HCEC 1CT (cell line): Measurements from ENCODE around the gene OR7A10.

Experiments used
- DNase-seq: peaks from one replicate; pipeline ENCODE4 v3.0.0-alpha.2; 2017

OR7A10 gene

DNA sequence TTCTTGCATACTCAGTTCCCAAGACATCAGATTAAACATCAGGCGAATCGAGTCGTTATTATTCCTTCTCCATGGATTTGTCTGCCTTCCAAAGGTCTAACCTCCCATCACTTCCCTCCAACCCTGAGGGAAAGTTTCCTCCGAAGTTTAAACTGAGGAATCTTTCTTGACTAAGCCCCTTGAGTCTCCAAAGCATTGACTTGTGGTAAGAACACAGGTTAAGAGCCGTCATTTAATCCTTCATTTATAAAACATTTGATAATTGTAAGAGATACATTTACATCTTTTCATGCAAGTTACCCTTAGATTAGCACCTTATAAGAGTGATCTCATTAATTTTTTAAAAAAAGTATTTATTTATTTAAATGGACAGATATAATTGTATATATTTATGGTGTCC, at the start of gene OR7A10:
TSS of gene OR7A10 (minus strand) at position 101 of the 400 bp plus-strand sequence. CDS start 7,045 bp downstream, outside the sequence.
- no peak for DNase-seq

DNA sequence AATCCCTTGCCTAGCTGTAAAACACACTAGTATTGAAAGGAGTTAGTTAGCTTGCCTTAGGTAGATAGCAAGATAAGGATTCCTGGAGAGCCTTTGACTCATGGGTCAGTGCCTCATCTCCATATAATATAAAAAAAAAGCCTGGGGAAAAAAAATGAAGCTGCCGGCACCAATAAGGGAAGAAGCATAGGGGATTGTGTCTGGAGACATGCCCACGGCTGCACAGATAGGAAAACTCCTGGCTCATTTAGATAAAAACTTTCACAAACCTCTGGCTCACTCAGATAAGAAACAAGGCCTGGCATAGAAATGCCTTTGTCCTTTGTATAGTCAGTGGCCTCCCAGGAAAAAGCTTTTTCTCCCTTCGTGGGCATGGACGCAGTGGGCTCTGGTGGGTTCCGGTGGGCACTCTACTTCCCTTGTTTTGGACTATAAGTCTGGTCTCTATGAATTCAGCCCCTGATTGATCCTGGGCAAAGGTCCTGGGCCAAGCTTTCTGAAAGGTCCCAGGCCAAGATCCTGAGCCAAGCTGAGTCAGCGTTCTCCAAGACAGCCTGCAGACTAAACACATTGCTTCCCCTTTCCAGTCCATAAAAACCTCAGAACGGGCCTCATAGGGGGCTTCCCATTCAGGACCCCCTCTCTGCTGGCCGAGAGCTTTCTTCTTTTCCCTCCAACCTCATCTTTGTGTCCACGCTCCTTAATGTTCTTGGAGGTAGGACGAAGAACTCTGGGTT, 42.1 kb upstream of the OR7A10 start:
- no peak for DNase-seq

DNA sequence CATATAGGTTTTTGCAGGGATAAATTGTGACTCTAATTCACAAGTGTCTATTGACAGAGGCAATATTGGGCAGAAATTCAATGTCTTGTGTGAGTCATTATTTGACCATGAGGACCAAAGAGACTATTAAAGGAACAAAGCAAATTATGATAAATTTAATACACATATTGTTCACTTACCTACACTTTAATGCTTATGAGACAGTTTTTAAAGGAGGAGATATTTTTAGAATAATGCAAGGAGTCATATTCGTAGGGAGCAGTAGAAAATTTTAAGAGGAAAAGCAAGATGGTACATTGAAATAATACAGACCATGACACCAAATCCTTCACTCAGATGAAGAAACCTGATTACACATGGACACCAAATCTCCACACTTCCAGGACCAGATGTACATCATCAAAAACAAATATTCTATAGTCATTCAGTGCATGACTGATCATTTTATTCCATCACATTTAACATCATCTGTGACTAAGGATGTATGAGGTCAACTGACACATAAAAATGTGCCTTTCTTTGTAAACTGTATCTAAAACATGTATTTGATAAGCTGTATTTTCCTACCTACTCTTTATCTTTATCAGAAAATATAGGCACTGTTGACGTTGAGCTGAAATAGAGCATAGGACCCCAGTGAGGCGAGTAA, 41.4 kb upstream of the OR7A10 start:
- no peak for DNase-seq

DNA sequence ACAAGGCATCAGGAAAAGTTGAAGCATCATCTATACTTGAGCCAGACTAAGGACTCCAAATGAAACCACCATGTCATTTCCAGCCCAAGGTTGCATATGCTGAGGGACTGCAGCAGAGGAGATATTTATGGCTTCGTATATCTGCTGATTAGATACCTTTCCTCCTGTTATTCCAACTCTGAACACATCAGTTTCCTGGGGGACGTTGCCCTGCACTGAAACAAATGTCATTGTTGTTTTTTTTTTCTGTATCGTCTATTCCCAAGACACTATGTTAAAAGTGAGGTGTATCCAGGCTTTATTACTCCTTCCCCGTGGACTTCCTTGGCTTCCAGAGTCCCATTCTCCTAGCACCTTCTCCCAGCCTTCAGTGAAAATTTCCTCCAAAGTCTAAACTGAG, 37.3 kb upstream of the OR7A10 start, which contains the start of gene OR7A17:
TSS of gene OR7A17 (minus strand) at position 101 of the 400 bp plus-strand sequence. CDS start 4,777 bp downstream, outside the sequence.
- DNase-seq = no peak

DNA sequence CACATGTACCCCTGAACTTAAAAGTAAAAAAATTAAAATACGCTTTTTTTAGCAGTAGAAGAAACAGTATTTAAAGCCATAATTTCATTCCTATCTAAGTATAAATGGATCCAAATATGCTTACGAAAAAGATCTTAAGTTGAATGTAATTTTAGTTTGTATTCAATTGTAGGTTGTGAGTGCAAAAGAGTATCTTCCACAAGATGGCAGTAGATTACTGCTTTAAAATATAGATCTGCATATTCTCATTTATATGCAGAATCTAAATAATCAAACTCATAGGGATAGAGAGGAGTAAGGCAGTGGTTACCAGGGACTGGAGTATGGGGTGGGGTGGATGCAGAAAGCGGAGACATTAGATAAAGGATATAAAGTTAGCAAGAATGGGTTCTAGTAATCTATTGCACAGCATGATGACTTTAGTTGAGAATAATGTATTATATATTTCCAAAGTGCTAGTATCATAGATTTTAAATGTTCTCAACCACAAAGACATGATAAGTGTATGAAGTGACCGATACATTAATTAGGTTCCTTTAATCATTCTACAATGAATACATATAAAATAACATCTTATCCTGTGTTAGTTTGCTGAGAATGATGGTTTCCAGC, 23.0 kb upstream of the OR7A10 start:
- DNase-seq = peak; percentile 1

DNA sequence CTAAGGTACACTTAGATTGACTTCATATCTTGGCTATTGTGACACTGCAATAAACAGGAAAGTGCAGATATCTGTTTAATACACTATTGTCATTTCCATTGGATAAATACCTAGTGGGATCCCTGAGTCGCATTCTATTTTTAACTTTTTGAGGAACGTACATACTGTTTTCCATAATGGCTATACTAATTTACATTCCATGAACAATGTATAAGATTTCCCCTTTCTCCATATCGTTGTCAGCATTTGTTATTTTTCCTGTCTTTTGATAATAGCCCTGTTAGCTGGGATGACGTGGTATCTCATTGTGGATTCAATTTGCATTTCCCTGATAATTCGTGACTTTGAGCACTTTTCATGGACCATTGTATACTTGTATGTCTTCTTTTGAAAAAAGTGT, 19.8 kb upstream of the OR7A10 start:
- DNase-seq = no peak

DNA sequence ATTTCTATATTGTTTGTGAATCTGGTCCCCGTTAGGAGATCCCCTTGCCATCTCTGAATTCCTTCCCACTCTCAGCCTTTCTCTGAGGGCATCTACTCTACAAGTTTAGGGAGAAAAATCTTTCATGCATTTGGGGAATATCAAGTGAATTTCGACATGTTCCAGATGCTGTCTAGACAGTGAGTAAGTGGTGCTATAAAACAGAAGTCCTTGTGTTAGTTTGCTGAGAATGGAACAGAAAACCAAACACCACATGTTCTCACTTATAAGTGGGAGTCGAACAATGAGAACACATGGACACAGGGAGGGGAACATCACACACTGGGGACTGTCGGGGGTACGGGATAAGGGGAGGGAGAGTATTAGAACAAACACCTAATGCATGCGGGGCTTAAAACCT, 5.1 kb downstream of the OR7A10 start:
- DNase-seq = no peak

DNA sequence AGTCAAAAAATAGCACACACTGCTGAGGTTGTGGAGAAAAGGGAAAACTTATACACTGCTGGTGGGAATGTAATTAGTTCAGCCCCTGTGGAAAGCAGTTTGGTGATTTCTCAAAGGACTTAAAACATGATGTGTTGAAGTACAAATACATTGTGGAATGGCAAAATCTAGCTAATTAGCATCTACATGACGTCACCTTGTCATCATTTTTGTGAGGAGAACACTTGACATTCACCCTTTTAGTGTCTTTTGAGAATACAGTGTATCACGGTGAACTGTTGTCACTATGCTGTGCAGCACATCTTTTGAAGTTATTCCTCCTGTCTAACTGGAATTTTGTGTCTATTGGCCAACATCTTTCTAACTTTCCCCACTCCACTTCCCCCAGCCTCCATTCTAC, 5.6 kb downstream of the OR7A10 start:
- DNase-seq = no peak

DNA sequence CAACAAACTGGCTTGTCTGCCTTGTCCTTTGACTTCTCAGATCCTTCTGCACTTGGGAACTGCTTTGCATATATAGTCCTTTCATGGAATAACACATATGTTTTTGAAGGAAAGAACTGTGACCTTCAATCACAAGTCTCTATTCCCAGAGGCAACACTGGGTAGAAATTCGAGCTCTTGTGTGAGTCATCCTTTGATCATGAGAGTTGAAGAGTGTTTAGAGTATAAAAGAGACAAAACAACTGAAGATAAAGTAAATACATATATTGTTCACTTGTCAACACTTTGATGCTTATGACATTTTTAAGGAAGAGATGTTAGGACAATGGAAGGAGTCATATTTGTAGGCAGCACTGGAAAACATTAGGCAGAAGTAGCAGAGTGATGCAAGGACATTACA, 8.5 kb downstream of the OR7A10 start:
- no peak for DNase-seq

DNA sequence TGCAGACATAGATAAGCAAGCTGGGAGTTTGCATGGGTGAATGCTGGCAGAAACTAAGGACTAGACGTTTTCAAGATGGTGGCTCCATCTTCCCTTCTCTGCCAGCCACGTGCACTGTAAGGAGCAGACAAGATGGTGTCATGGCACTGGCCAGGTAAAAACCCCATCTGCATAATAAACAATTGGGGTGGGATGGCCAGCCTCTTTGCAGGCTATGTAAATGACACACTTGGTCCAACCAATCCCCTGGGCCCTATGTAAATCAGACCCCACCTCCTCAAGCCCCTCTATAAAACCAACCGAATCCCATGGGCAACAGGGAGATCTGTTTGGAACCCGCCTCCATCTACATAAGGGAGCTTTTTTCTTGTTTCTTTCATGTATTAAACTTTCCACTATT, 11.3 kb downstream of the OR7A10 start:
- no peak for DNase-seq

DNA sequence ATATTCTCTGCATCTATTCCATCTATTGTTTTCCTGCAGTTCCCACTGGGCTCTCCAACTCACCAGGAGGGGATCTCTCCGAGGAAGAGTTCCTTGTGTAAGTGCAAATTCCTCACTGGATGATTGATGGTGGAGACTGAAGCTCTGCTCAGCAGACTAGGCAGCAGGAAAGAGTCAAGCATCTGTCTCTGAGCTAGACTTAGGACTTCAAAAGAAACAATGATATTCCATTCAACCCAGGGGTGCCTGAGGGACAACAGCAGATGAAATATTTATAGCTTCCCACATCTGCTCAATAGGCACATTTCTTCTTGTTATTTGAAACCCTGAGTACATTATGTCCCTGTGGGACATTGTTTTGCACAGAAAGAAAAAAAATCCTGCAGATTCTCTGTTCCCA, 13.7 kb downstream of the OR7A10 start, which contains the start of the genes OR7A5 and OR7C1:
TSS of gene OR7A5 (minus strand) at position 175 of the 400 bp plus-strand sequence. CDS start 6,944 bp downstream, outside the sequence.
TSS of gene OR7C1 (minus strand) at position 175 of the 400 bp plus-strand sequence. CDS start 35,049 bp downstream, outside the sequence.
- DNase-seq = no peak

DNA sequence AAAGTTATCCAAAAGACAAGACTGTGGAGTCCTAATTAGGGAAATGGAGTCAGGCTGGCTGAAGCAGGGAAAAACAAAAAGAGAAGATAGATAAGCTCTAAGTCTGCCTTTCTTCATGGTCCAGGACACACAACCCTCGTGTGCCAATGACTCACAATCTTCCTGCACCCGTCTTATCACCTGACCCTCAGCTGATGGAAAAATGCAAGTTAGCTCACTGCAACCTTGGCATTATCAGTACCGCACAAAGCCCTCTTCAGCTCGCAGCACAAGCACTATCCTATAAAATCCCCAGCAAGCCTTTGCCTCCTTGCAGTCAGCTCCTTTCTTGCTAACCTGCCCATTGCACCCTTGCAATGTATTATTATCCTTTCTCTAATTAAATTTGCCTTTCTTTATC, 18.0 kb downstream of the OR7A10 start:
- DNase-seq = no peak

DNA sequence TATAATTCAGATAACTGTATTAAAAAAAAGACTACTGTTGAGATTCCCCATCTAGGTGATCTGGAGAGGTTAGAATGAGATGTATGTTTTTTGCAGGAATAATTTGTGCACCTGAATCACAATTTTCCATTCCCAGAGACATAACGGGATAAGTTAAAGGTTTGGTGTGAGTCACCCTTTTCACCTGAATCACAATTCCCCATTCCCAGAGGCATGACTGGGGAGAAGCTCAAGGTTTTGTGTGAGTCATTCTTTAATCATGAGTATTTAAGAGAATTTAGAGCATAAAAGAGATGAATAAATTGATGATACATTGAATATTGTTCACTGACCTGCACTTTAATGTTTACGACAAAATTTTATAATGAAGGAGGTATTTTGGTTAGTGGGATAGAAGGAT, 22.7 kb downstream of the OR7A10 start:
- no peak for DNase-seq

DNA sequence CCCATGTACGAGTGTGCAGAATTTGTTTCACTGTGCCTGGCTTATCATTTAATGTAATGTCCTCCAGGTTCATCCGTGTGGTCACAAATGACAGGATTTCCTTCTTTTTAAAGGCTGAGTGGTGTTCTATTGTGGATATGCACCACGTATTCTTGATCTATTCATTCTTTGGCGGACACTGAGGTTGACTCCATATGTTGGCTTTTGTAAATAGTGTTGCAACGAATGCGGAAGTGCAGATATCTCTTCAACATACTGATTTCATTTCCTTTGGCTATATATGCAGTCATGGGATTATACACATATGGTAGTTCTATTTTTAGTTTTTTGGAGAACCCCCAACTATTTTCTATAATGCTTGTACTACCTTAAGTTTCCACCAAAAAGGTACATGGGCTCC, 26.8 kb downstream of the OR7A10 start:
- DNase-seq = no peak

DNA sequence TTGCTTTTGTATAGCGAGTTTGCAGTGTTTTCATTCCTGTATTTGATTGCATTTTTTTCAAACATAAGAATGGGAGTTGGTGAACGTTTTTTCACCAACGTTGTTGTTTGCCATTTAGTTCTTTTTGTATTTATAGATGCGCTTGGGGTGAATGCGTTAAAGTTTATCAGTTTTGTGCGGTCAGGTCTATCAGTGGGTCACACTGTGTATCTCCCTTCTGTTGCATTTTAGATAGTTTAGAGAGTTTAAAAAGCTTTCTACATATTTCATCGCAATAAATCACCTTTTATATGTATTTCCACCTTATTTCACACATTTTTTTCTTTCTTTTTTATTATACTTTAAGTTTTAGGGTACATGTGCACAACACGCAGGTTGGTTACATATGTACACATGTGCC, 30.1 kb downstream of the OR7A10 start:
- DNase-seq = no peak

DNA sequence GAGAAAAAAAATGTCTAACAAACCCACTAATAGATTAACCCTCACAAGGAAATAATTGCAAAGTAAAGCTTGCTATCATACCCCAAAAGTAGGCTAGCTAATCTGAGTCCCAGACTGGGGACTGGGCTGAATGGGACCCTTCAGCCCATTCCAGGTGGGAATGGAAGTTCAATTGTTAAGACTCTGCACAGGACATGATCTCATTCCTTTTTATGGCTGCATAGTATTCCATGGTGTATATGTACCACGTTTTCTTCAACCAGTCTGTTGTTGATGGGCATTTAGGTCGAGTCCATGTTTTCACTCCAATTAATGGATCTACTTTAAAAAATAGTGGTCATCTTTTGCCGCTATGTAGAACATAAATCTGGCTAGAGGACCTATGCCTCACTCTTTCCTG, 31.7 kb downstream of the OR7A10 start:
- DNase-seq = no peak

DNA sequence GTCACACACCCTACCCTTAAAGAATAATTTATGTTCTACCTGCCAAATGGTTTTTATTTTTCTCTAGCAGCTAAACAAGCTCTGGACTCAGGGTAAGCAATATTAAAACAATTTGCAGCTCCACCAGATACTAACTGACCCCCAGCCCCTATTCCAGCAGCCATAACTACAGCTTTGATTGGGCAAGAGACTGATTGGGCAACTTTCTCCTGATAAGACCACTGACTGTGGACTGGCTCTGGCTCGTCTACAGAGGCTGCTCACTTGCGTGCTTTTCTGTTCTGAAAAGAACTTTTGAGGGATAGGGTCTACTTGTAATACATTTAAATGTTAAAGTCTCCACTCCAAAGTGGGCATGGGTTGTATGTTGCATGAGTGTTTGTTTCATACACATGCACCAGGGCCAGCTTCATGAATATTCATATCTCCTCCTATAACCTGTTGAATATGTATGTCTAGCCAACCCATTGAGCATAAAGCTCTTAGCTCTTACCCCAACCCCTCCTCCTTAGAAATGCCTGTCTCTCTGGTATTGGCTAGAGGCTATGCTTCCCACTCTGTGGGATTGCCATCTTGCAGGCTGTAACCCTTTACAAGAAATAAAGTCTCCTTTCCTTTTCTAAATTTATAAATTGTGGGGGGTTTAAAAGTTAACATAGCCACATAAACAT, 33.6 kb downstream of the OR7A10 start:
- DNase-seq = no peak

DNA sequence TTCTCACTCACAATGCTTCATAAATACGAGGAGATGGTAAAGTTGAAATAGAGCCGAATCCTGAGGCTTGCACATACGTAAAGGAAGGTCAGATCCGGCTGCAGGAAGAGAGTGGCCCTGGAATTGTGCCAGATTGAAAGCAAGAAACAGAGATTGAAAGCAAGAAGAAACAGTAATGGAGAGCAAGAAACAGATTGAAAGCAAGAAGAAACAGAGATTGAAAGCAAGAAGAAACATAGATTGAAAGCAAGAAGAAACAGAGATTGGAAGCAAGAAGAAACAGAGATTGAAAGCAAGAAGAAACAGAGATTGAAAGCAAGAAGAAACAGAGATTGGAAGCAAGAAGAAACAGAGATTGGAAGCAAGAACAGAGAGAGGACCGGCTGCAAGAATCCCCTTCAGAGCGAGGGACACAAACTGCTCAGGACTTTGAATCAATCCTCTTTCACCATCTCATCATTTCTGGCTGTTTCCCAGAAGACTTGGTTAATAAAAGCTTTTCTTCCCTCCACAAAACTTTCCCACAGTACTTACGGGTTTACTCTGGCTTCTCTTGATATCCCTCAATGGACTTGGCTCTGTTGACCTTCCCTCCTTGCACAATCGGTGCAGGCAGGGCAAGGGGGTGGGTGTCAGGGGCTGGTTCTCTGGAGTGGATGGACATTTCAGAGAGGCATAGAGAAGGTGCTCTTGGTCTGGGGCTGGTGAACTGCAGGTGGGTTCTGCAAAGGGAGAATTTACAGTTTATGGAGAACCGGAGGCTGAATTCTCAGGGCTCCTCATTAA, 39.3 kb downstream of the OR7A10 start:
- no peak for DNase-seq

DNA sequence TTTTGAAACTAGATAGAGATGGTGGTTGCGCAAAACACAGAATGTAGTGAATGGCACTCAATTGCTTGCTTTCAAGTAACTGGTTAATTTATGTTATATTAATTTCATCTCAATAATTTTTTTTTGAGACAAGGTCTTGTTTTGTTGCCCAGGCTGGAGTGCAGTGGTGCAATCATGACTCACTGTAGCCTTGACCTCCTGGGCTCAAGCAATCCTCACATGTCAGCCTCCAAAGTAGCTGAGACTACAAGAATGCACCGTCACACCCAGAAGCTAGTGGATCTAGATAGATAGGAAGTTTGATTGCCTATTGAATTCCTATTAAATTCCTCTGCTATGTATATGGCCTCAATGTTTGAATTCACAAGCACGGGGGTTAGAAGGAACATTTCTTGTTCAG, 44.0 kb downstream of the OR7A10 start:
- DNase-seq = no peak

DNA sequence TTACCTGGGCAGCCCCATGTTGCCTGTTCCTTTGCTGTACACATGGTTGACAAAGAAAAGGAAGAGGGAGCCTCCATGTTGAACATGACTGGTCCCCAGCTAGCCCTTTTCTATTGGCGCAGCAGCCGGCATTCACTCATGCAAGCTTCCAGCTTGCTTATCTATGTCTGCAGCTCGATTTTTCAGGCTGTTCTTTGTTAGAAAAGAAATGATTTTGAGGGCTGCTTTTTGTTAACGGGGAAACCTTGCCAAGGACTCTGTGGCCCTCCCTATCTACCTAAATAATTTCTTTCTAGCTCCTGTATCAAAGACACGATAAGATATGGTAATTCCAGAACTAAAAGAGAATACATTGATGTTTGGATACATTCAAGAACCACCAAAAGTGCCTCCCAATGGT, 50.0 kb downstream of the OR7A10 start:
- no peak for DNase-seq

DNA sequence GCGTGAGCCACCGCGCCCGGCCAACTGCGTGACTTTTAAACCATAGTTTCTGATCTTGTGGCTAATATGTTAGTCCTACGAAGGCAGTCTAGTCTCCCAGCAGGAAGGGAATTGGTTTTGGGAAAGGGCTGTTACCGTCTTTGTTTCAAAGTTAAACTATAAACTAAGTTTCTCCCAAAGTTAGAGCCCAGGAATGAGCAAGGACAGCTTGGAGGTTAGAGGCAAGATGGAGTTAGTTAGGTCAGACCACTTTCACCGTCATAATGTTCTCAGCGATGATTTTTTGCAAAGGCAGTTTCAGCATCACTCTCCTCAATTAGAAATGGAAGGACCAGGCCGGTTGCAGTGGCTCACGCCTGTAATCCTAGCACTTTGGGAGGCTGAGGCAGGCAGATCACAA, 52.7 kb downstream of the OR7A10 start:
- DNase-seq = no peak

DNA sequence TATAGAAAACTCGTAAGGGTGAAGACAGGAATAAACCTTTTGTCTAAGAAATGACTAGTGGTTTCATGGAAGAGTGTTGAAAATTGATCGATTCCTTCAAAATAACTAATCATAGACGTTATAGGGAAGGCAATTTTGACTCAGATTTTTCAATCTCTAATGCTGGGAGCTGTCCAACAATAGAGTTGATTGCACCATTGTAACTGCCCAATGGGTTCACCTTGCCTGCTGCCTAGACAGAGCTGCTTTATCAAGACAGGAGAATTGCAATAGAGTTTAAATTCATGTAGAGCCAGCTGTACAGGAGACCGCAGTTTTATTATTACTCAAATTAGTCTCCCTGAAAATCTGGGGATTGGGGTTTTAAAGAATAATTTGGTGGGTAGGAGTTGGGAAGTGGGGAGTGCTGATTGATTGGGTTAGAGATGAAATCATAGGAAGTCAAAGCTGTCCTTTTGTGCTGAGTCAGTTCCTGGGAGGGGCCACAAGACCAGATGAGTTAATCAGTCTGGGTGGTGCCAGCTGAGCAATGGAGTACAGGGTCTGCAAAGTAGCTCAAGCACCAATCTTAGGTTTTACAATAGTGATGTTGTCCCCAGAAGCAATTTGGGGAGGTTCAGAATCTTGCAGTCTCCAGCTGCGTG, 53.5 kb downstream of the OR7A10 start:
- no peak for DNase-seq
